Loucy (cell line): ENCODE results near the gene NDUFV1.

Experiments used
- H2AFZ ChIP-seq: fragments of 200-600 bp; sonication (generic); 2 replicates; pipeline ENCODE4 v1.6.0; 2016; ENCODE audit warnings: antibody characterized with exemption, mild to moderate bottlenecking, low read length, moderate library complexity
- H3F3A ChIP-seq: fragments of 200-600 bp; 2 replicates; pipeline ENCODE4 v1.6.0; 2016; ENCODE audit warnings: antibody characterized with exemption, low read depth, mild to moderate bottlenecking
- H3K27me3 ChIP-seq: fragments of 200-600 bp; sonication (generic); 2 replicates; pipeline ENCODE4 v1.6.1; 2014; ENCODE audit warnings: low read length, mild to moderate bottlenecking; ENCODE audit not compliant: insufficient read depth, poor library complexity, severe bottlenecking
- H3K36me3 ChIP-seq: fragments of 200-600 bp; sonication (generic); 2 replicates; pipeline ENCODE4 v1.6.1; 2016; ENCODE audit warnings: low read length; ENCODE audit not compliant: insufficient read depth
- H3K4me1 ChIP-seq: fragments of 200-600 bp; sonication (generic); 2 replicates; pipeline ENCODE4 v1.5.1; 2014; ENCODE audit warnings: low read length, mild to moderate bottlenecking; ENCODE audit not compliant: insufficient read depth, poor library complexity, severe bottlenecking
- H3K4me2 ChIP-seq: fragments of 200-600 bp; sonication (generic); 2 replicates; pipeline ENCODE4 v1.6.0; 2014; ENCODE audit warnings: antibody characterized with exemption, low read length, low read depth, mild to moderate bottlenecking; ENCODE audit not compliant: poor library complexity, severe bottlenecking
- H3K4me3 ChIP-seq: fragments of 200-600 bp; sonication (generic); 2 replicates; pipeline ENCODE4 v1.5.1; 2014; ENCODE audit warnings: low read length, mild to moderate bottlenecking, mixed read lengths; ENCODE audit not compliant: poor library complexity, severe bottlenecking
- H3K79me2 ChIP-seq: fragments of 200-600 bp; sonication (generic); 2 replicates; pipeline ENCODE4 v1.6.1; 2014; ENCODE audit warnings: low read length; ENCODE audit not compliant: insufficient read depth
- H3K9ac ChIP-seq: fragments of 200-600 bp; sonication (generic); 2 replicates; pipeline ENCODE4 v1.6.0; 2014; ENCODE audit warnings: mild to moderate bottlenecking, low read depth, low read length, moderate library complexity; ENCODE audit not compliant: poor library complexity, severe bottlenecking
- H3K9me2 ChIP-seq: fragments of 200-600 bp; sonication (generic); replicated peaks from 2 replicates; pipeline ENCODE4 v1.6.1; 2016; ENCODE audit warnings: low read depth, low read length, mixed read lengths
- H3K9me3 ChIP-seq: fragments of 200-600 bp; sonication (generic); 2 replicates; pipeline ENCODE4 v1.6.1; 2014; ENCODE audit warnings: mild to moderate bottlenecking, antibody characterized with exemption, low read length, low read depth; ENCODE audit not compliant: insufficient read depth
- H4K20me1 ChIP-seq: fragments of 200-600 bp; sonication (generic); 2 replicates; pipeline ENCODE4 v1.6.0; 2014; ENCODE audit warnings: antibody characterized with exemption, low read length, mild to moderate bottlenecking; ENCODE audit not compliant: insufficient read depth, poor library complexity, severe bottlenecking
- CTCF ChIP-seq: fragments of 200-600 bp; sonication (generic); conservative IDR thresholded peaks from 2 replicates; pipeline ENCODE4 v1.5.1; 2014; ENCODE audit warnings: mild to moderate bottlenecking, antibody characterized with exemption, low read length
- EZH2phosphoT487 ChIP-seq: fragments of 200-600 bp; IDR thresholded peaks from 2 replicates; pipeline ENCODE4 v1.6.1; 2018; ENCODE audit warnings: antibody characterized with exemption, mild to moderate bottlenecking, moderate library complexity, borderline replicate concordance

The NDUFV1 gene

DNA sequence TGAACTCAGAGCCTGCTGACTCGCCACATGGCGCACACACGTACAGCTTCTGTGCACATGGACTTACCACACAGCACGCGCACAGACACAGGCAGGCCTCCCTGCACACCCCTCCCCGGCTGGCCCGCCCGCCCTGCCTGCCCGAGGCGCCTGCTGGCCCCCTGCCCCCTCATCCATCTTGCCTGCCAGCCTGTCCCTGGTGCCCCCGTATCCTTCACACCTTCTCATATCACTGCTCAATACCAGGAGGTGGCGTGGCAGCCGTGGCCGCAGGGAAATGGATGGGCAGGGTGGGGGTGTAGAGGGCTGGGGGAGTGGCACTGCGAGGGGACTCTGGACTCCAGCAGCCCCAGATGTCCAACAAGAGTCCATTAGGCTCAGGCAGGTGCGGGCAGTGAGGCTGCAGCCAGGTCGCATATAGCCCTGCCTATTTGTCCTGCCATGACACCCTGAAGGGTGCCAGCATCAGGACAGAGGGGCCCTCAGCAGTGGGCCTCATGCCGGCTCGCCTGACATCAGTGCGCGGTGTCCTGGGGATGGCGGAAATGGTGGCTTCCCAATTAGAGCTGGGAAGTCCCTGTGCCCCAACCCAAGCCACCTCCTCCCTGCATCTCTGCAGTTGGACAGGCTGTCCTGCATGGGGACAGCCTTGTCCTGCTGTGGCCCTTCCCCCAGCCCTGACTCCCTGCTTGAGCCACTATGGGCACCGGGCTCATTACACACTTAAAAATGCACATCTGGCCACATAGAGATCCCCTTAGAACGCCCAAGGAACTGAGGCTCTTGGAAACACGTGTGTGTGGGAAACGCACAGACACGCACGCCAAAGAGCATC is 34.8 kb downstream of the NDUFV1 start:
- no peaks in the 10 kb centered on the region for H4K20me1 ChIP-seq
- no peak overlapping the region for H3K9ac ChIP-seq
- no peak overlapping the region for H2AFZ ChIP-seq
- no peaks in the 10 kb centered on the region for H3K9me2 ChIP-seq
- H3K79me2 ChIP-seq, result no peaks in the 10 kb centered on the region
- TF ChIP-seq EZH2phosphoT487 (no peak), CTCF (no peak)
- no peak overlapping the region for H3K4me3 ChIP-seq
- H3F3A ChIP-seq, result 0 out of 2 replicates have a peak, but pooled peaks cover 3% of the 10 kb centered on the region
- H3K27me3 ChIP-seq, result no peaks in the 10 kb centered on the region
- peaks cover 22% of the 10 kb centered on the region for H3K4me1 ChIP-seq
- H3K36me3 ChIP-seq, result no peaks in the 10 kb centered on the region
- H3K4me2 ChIP-seq, result no peak overlapping the region
- H3K9me3 ChIP-seq, result no peaks in the 10 kb centered on the region

GRCh38 chr11:67642173-67643120 is 35.7 kb downstream of the NDUFV1 start:
- Histone ChIP-seq H3K4me1 (peaks cover 31% of the 10 kb centered on the region), H3K9me2 (no peaks in the 10 kb centered on the region), H2AFZ (no peak overlapping the region), H3K9ac (no peak overlapping the region), H3K4me3 (no peak overlapping the region), H3K4me2 (no peak overlapping the region), H3K36me3 (no peaks in the 10 kb centered on the region), H3F3A (no peaks in the 10 kb centered on the region), H3K79me2 (no peaks in the 10 kb centered on the region), H3K27me3 (no peaks in the 10 kb centered on the region), H3K9me3 (no peaks in the 10 kb centered on the region), H4K20me1 (no peaks in the 10 kb centered on the region)
- no peak for TF ChIP-seq CTCF
- no peak for TF ChIP-seq EZH2phosphoT487

DNA sequence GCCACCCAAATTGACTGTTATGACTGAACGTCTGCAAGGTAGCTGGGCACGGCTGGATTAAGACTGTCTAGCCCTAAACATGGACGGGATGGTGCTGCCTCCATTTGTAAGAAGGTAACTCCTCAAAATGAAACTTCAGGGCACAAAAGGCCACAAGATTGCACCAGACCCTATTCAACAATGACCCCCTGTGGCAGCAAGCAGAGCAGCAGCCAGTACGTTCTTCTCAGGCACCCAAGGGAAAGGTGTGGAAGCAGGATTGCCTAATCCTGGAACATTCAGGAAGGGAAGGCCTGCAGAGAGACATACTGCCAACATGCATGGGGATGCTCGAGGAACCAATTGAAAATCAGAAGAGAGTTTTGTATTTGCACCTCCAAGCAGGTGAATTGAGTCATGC is 37.3 kb downstream of the NDUFV1 start:
- no peaks in the 10 kb centered on the region for H3F3A ChIP-seq
- H3K9me2 ChIP-seq, result no peaks in the 10 kb centered on the region
- H4K20me1 ChIP-seq, result no peaks in the 10 kb centered on the region
- H2AFZ ChIP-seq, result no peak overlapping the region
- H3K9me3 ChIP-seq, result no peaks in the 10 kb centered on the region
- no peak overlapping the region for H3K4me2 ChIP-seq
- TF ChIP-seq CTCF, result peak; percentile 73
- TF ChIP-seq EZH2phosphoT487, result no peak
- no peaks in the 10 kb centered on the region for H3K79me2 ChIP-seq
- no peaks in the 10 kb centered on the region for H3K27me3 ChIP-seq
- H3K4me1 ChIP-seq, result peaks cover 46% of the 10 kb centered on the region
- no peak overlapping the region for H3K4me3 ChIP-seq
- H3K36me3 ChIP-seq, result no peaks in the 10 kb centered on the region
- H3K9ac ChIP-seq, result no peak overlapping the region
